Activated CD4-positive, alpha-beta T cell treated with anti-CD3 and anti-CD28 coated beads, Interleukin-2, amount 50 U/mL, for 4 hours (primary cell): ENCODE data around the gene BICDL1.
A peak's percentile ranks its signal among the peaks of the same experiment; 100 is the strongest.

ENCODE experiments used
- DNase-seq, 2 experiments: peaks; one replicate each; pipeline ENCODE4 v3.0.0-alpha.2; 2020

BICDL1 gene

DNA sequence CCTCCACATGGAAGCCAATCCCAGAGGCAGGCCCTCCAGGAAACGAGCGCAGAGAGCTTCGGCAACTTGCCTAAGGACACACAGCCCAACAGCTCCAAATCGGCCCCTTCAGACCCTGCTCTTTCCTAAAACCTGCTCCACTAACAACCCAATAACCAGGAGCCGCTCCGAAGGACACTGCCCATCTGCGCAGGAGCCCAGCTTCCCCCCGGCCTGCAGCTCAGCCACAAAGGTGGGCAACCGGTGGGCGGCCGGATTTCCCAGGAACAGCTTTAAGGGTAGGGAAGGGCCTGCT lies 114.0 kb downstream of the BICDL1 start:
- DNase-seq: no peak

DNA sequence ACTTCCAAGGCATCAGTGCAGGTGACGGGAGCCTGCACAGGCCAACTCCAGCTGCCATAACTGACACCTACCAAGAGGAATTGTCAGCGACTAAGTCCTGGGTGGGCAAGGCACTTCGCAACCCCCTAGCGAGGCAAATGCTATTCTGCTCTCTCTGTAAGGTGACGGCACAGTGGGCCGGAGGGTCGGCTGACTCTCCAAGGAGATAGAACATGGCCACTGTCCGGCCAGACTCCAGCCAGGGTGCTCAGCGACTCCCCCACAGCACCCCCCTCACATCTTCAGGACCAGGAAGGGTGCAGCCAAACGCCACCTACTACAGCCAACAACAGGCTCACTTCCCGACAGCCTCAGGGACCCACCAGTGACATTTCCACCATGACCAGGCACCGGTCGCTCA lies 114.3 kb downstream of the BICDL1 start:
- no peak for DNase-seq

DNA sequence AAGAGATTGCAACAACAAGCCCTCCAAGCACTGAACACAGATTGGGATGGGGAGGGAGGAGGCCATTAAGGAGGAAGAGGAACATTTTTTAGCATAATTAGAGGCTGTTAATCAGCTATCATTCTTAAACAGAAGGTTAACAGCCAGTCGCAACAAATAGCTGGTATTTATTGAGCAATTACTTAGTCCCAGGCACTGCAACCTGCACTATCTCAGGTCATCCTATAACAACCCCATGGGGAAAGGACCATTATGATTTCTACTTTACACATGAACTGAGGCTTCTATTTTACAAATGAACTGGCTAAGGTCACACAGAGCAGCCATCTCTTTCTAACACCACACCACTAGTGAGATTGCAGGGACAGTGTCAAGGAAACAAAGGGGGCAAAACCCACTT lies 117.1 kb downstream of the BICDL1 start:
- DNase-seq: no peak

DNA sequence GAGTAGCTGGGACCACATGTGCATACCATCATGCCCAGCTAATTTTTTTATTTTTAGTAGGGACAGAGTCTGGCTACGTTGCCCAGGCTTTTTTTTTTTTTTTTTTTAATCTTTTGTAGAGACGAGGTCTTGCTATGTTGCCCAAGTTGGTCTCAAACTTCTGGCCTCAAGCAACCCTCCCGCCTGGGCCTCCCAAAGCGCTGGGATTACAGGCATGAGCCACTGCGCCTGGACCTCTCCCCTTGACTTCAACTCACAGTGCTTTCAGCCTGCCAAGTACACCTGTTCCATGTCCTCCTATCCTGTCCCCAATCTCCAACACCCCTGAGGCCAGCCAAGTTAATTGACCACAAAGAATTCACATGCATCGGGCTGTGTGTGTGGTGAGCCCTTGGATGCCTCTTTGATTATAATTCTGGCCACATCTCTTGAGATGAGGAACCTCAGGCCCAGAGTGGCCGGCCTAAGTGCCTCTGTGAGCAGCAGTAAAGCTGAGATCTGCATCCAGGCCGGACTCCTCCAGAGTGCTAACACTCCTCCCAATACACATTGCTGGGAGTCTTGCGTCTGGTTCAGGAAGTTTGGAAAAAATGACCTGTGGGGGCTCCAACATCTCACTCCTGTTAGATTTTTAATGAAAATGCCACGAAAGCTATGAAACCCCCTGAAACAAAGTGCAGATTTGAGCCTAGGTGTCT lies 120.7 kb downstream of the BICDL1 start:
- no peak for DNase-seq

DNA sequence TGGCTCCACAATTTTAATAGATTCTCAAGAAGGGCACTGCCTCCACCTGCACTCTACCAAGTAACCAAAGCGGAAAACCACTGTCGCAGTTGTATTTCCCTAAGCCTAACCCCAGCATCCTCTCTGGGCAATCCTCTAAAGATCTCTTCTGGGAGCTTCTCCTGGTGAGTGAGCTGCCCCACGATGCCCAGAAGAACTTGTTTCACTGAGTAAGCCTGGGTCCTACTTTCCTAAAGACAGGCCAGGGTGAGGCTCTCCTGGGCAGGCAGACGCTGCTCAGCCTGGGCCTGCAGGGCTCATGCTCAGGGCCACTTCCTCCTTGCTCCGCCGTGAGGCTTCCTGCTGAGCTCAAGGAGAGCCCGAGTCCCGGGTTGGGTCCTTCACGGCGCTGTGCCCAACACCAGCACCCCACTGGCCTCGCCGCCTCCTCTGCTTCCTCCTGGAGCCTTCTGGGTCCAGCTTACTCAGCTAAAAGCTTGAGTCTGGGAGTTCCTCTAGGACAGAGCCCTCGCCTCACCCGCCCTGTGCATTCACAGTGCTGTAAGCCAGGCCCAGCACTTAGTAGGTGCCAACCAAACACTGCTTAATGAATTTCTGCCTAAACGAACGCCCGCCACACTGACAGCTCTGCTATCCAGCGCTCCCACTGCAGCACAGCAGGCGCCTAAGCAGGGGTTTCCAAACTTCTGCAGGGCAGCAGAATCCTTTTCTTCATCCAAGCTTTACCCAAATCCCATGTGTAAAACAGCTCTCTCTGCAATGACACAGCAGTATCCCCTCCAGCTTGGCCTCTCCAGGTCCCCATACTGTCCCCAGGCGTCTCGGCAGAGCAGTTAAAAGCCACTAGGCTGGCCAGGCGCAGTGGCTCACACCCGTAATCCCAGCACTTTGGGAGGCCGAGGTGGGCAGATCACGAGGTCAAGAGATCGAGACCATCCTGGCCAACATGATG lies 121.8 kb downstream of the BICDL1 start:
- DNase-seq: peak in 1 of 2 experiments; percentile 17

DNA sequence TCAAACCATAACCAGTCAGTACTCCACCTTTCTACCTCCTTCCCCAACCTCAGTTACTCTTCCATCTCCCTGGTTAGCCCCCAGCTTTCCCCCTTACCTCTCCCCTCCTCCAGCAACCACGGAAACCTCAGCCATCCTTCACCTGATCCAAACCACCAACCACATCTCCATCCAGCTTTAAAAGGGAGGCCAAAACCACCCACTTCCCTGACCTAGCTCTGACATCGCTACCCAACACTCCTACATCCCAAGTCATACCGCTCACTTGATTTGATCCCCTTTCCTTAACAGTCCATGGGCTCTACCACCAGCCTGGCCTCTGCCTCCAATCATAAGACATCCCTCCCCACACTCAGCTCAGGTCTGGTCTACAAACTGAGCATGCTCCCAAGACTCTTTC lies 126.0 kb downstream of the BICDL1 start:
- no peak for DNase-seq

DNA sequence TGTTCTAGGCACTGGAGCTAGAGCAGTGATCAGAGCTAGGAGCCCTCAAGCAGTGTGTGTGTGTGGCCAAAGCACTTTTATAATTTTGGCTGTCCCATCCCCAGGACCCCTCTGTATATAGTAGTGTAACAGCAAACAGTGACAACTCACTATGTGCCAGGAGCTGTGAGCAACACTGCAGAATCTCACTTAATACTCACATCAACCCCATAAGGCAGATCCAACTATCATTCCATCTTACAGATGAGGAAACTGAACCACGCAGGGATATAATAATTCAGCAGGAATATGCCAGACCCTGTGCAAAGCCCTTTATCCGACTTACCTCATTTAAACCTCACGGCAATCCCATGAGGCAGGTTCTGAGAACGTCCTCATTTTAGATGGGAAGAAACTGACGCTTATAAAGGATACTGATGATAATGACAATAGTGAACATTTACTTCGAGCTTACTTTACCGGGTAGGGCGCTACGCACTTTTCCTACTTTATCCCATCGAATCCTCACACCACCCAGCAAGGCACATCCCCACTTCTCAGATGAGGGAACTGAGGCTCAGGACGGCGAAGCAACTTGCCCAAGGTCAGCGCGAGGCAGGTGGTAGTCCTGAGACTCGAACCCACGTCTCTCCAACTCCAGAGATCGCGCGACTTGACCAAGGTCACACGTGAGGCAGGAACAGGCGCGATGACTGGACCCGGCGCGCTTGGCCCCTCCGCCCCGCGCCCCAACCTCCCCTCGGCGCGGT lies 126.8 kb downstream of the BICDL1 start:
- DNase-seq: no peak

DNA sequence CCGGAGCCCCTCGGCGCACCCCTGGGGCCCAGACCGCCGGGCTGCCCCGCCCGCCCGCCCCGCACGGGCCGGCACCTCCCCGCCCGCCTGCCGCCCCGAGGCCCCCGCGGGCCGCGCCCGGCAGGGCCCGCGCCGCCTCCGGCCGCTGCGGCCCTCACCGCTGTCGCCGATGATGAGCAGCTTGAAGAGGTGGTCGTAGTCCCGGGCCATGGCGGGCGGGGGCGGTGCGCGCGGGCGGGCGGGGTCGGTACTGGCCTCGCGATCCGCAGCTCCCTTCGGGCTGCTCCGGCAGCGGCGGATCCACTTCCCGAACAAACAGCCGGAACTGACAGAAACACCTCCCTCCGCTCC lies 127.4 kb downstream of the BICDL1 start, which contains the start of gene RAB35:
RAB35 (minus strand) TSS at position 313 of the 351 bp plus-strand sequence; CDS start at position 210, 103 bp downstream.
- no peak for DNase-seq

DNA sequence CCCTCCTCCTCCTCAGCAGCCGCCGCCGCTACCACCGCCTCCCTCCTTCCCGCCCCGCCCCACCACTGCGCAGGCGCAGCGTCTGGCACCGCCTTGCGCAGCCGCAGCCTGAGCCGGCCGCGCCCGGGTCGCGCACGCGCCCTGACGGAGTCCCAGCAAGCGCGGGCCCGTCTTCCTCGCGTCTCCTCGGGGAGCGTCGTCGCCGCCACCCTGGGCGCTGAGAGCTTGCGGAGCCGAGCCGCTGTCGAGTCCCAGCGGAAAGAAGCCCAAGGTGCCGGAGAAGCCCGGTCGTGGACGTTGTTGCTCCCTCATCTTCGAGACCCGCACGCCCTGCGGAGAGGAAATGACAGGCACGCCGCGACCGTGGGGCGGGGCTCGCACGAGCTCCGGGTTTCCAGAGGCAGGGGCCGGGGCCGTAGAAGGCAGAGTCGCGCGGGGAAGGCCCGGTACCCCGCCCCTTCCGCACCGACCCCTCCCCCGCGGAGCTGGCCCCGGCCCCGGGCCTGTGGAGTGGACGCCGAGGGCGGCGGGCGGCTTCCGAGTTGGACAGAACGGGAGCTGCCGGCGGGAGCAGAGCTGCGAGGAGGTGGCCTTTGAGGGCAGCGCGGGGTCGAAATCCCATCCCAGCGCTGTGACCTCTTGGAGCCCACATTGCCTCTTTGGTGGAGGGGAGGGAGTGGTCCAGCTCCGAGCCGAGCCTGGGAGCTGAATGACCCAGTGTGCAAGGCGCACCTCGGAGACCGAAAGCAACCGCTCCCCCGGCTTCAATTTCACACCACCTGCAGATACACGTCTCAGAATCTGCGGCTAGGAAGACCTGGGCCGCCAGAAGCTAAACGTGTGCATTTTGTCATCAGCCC lies 128.0 kb downstream of the BICDL1 start:
- peak; percentile 96 for DNase-seq

DNA sequence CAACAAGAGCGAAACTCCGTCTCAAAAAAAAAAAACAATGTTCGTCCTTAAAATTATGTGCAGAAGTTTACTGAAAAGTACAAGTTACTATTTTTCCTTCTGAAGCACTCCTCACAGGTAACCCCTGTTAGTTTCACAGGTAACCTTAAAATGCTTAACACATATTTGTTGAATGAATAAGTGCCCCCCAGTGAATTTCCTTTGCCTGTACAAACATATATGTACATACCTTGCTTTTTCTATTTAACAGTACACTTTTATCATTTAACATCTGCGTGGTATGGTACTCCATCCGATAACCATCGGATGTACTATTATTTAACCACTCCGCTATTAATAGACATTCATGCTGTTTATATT lies 128.9 kb downstream of the BICDL1 start:
- no peak for DNase-seq

DNA sequence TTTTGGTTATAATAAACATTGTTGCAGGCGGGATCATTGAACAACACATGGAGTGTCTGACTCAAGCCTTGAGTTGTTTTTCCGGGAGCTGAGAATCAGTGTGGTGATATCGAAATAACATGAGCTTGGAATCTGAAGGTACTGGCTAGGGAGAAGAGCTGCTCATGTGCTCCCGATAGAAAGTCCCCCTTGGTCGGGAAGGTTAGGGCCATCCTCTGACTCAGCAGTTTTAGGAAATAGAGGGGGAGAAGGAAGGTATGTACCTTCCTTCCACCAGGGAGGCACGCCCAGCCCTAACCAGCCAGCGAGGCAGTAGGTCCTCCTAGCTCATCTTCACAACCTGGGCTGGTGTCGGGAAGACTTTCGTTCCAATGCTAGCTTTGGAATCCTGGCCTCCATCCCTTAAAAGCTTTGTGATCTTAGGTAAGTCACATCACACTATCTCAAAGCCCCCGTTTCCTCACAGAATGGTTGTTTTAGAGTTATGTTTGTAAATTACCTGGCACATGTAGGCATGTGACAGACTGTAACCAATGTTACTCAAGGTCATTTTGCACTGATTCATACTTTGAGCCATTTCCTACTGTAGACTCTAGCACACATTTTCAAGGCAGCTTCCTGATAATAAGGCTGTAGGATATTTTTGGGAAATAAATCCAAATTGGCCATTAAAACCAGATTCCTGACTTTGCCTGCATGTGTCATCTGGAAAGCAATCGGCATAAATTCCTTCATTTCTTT lies 129.5 kb downstream of the BICDL1 start:
- no peak for DNase-seq

DNA sequence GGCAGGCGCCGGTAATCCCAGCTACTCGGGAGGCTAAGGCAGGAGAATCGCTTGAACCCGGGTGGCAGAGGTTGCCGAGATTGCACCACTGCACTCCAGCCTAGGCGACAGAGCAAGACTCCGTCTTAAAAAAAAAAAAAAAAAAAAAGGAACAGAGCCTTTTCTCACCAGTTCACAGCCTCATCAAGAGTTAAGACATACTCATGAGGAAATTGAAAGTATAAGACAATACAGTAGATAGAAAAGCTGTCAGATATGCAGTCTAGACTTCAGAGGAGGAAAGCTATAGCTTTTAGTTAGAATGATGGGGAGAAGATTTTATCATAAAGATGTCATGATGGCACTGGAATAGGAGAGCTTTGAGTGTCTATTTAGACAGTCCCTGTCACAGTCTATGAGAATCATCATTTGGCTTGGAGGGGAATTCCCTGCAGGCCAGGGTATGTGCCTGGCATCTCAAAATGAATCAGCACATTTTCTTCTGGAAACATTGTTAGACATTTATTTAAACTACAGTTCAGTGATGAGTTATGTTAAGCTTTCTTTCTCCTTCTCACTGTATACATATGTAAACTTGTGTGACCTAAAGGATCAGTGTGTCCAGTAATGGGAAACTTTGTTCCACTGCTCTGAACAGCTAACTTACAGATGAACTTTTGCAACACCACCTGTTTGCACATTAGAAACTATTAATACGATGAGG lies 130.4 kb downstream of the BICDL1 start:
- peak; percentile 21 to 29 for DNase-seq

DNA sequence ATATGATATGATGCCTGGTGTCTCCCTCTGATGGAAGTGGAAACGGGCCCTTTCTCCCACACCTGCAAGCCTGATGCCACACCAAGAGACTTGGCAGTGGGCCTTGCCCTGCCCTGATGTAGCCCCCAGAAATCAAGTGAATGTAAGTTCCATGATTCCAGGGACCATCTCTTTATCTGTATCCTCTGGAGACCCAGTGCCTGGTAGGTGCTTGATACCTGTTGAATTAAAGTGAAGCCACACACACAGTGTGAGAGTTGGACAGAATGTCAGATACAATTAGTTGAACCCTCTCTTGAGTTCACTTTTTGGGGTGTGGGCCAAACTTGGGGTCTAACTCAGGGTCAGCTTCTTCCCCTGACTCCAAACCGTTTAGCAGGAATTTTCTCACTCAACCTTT lies 132.3 kb downstream of the BICDL1 start:
- no peak for DNase-seq

DNA sequence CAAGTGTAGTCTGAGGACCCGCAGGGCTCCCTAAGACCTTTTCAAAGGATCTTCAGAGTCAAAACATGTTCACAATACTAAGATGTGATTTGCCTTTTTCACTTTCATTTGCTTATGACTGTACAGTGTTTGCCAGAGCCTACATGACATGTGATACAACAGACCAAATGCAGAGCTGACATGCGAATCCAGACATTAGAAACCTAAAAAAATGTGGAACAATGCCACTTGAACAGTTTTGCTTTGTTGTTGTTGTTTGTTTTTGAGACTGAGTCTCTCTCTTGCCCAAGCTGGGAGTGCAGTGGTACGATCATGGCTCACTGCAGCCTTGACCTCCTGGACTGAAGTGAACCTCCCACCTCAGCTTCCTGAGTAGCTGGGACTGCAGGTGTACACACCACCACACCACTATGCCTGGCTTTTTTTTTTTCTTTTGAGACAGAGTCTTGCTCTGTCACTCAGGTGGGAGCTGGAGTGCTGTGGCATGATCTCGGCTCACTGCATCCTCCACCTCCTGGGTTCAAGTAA lies 132.8 kb downstream of the BICDL1 start:
- no peak for DNase-seq

DNA sequence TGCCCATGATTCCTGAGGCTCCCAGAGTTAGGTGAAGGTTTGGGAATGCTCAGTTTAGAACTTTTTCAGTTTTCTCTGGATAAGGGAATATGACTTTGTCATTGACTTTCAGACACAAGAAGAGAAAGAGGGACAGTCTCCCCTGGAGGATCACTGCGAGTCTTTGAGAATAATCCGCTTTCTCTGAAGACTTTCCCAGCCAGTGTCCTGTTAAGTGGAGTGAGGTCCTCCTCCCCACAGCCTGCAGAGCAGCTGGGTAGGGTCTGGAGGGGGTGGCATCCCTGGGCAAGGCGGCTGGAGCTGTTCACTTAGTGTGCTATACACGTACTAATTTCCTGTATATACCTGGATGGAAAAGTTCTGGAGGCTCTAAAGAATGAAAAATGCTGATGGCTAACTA lies 136.0 kb downstream of the BICDL1 start:
- no peak for DNase-seq

DNA sequence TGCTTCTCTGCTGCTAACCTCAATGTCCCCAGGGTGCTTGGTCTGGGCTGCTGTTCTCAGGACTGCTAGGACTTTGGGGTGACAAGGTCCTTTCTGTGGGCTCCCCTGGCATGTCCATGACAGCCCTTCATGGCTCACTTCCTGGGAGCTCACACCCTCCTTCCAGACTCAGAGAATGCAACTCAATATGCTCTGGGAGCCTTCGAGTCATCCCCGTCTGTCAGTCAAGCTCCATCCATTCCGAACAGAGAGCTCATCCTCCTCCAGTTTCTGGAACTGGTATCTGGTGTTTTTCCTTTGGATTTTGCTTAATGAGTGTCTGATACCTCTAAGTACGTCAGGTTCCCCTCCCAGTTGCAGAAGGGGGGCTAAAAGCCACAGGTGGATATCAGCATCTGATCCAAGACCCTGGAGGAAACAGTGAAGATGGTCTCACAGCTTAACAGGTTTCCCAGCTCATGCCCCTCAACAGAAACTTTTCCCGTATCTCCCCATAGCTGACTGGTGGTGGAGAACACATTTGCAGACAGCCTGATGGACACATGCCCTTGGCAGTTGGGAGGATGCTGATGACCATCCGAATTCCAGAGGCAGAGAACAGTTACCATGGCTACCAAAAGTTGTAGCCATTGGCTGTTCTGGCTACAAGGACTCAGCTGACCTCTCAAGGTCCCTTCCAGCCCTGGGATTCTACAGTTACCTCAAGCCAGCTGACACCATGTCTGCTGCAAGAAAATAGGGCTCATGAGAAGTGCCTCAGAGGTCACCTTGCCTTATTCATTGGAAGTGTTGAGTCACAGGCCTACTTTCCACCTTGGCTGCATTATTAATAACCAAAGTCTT lies 137.0 kb downstream of the BICDL1 start:
- DNase-seq: no peak

DNA sequence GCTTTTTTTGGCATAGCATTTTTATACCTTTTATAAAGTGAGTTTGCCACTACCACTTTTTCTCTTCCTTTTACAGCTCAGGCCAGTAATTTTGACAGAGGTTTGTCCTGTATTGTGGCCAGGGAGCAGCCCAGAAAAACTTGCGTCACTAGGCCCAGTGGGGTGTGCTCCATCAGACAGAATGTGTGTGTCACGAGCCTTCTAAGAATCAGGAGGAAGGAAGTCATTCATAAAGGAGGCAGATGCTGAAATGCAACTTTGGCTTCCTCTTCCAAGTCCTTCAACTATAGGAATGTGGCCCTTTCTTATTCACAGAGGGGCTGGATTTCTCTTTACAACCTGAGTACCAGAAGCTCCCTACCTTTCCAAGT lies 137.6 kb downstream of the BICDL1 start:
- DNase-seq: no peak

DNA sequence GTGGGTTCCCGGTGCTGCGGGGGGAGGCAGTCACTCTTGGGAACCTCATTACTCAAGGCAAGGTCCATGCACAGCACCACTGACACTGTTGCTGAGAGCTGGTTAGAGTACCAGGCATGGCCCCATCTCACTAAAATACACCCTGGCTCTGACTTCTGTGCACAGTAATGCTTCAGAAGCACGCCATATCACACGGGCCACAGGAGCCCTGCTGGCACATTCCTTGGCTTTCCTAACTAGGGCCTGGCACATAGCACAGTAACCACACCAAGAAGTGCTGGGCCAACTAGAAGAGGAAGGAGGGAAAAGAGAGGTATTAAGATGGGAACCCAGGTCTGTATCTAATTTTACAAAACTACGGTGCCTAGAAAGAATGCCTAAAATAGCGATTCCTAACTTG lies 141.0 kb downstream of the BICDL1 start:
- DNase-seq: no peak

DNA sequence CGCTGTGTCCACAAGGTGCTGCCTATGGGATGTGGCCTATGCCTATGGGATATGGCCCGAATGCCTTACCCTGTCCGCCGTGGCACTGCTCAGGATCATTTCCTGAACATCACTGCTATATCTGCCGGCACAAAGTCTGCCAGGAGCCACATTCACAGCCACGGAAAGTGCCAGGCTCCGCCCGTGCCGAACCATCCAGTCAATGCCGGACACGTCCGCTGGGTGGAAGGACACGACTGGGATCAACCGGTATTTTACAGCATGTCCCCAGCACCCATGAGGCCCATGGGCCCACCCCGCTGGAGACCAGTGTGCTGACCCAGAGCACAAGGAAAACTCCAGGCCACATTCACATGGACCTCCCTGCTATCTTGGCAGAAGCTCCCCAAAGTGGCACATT lies 142.1 kb downstream of the BICDL1 start:
- DNase-seq: no peak
